Measurements from ENCODE around the gene HIBCH.

DNA sequence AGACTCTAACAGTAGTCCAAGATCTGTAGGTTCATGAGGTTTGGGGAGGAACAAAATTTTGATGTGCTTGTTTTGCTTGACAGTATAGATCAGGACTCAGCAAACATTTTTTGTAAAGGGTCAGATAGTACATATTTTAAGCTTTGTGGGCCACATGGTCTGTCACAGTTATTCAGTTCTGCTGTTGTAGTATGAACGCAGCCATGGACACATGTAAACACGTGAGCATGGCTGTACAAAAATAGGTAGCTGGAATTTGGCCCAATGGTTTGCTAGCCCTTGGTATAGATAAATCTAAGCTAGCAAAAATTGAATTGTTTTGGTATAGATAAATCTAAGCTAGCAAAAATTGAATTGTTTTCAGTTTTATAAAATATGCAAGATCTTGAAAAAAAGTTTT lies 120.5 kb downstream of the HIBCH start:
- TF ChIP-seq CTCF (optimal IDR thresholded peaks at IDR 0.05 in 1 of 3, IDR thresholded peaks at IDR 0.05 in 1 of 3, conservative IDR thresholded peaks at IDR 0.05 in 1 of 3; ENCODE audit: extremely low read depth in 1 of 3, insufficient read depth in 2 of 3, low read length in 3 of 3): no peak
- no peak for TF ChIP-seq EZH2 (IDR thresholded peaks at IDR 0.05; ENCODE audit: low read length)
